GM21381 (cell line): ENCODE results near the gene CDYL.

Experiments
- ATAC-seq: cut with Tn5 transposase; IDR thresholded peaks from one replicate; pipeline ENCODE4 v1.9.1; 2021; ENCODE audit warnings: mild to moderate bottlenecking, moderate library complexity; ENCODE audit not compliant: unreplicated experiment

The CDYL gene

DNA sequence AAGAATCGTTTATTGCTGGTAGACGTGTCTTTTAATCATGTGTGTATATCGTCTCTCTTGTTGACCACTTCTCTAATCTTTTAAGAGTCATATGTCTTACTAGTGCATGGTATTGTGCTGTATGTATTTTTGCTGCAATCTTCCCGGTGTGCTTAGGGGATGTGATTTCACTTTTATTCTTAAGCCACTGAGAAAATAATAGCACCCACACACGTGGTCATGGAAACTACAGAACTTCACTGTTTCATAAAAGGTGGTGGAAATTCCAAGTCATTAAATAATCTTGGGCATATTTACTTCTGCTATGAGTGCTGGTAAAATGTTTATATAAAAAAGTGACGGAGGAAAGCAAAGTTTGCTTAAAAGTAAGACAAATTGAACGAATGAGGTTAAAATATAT lies 3.0 kb upstream of the CDYL start:
- ATAC-seq, result no peak

DNA sequence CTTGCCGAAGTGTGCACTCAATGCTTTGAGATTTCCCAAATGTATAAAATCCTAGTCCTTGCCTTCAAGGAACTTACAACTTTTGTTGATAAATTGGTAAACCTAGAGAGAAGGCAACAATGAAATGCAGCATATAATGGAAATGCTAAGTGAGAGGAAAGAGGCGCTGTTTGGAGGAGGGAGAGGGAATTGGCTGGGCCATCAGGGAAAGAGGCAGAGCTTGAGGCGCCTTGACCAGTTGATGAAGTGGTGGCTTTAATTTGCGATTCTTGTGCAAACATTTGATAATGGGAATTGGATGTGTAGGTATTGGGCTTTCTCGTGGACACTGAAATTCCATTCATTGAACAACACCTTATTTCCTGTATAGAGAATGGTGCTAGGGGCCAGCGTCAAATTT lies 1.9 kb upstream of the CDYL start:
- no peak for ATAC-seq

DNA sequence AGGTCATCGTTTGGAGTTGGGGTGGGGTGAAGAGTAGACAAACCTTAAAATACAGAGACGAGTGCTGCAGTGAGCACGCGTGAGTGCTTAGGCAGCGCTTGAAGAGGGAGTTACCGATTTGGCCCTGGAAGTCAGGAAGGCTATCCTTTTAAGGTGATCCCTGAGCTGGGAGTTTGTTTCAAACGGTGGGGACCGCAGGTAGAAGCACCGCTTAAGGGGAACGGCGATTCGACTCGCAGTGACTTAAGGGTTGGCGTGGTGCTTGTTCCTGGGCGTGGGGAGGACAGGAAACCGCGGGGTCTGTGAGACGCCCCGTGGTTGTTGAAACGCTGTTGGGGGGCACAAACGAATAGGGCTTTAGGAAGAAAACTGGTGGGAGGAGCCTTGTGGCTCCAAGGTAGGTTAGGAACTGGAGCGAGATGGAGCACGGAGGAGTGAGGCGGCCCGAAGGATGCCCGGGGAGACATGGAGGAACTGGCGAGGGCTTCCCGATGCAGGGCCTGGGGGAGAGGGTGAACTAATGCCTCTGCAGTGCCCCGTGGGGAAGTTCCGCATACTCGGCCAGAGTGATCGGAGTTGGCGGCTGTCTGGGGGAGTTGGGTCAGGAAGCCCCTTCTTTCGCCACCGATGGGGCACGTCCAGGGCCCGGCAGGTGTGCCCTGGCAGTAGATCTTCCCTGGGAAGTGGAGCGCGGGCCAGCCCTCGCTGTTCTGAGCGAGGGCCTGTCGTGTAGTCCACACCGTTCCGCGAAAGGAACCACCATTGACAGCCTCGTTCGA lies 1.3 kb upstream of the CDYL start:
- no peak for ATAC-seq

DNA sequence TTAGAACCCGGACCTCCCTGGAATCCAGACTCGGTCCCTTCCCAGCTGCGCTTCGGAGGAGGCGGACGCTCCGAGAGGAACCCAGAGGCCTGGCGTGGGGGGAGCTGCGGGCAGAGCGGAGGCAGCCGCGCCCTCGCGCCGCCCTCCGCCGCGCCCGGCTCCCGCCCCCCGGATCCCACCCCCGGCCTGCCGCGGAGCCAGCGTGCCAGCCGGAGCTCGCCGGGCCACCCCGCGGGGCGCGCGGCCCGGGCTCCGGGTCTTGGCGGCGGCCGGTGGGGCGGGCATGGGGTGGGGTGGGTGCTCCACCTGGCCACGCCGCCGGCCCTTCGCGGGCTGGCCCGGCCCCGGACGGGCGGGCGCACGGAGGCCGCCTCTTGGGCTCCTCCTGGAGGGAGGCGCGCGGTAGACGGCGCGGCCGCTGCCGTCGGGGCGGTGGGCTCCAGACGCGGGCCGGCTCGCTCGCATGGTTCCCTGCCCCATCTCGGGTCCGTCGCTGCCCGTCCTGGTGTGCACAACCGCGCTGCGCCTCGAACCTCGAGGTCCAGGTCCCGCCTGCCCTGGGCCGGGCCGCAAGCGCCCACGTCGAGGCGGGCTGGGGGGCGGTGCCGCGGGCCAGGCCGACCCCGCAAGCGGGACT lies 592 bp upstream of the CDYL start:
- peak; percentile 47 for ATAC-seq

DNA sequence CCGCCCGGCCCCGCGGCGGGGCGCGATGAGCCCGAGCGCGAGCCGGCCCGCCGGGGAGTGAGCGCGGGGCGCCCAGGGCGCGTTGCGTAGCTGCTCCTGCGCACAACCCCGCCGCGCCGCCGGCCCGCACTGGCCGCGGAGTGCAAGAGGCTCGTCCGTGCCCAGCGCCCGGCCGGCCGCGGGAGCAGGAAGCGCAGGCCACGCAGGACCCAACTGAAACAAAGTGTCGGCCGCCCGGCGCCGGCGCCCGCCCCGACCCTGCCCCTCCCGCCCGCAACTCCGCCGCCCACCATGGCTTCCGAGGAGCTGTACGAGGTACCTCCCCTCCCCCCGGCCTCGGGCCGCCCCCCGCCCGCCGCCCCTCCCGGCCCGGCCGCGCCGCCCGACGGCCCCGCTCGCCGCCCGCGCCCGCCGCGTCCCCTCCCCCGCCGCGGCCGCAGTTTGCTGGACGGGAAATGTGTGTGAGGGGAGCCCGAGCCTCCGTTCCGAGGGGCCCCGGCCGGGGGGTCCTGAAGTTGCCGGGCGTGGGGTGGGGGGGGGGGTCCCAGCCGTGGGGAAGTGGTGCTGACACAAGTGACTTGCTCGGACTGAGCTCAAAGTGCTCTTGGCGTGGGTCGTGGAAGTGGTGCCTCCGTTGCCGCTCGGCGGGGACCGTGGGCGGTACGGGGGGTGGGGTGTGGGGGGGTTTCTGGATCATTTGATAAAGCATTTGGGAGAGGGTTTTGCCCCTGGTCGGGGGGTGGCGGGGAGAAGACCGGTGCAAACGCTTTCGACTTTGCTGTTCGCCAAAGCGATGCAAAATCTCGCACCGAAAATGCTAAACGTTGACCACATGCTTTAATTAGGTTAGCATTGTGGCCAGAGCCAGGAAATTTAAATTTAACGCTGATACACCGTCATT lies 539 bp downstream of the CDYL start:
- ATAC-seq, result peak; percentile 19

DNA sequence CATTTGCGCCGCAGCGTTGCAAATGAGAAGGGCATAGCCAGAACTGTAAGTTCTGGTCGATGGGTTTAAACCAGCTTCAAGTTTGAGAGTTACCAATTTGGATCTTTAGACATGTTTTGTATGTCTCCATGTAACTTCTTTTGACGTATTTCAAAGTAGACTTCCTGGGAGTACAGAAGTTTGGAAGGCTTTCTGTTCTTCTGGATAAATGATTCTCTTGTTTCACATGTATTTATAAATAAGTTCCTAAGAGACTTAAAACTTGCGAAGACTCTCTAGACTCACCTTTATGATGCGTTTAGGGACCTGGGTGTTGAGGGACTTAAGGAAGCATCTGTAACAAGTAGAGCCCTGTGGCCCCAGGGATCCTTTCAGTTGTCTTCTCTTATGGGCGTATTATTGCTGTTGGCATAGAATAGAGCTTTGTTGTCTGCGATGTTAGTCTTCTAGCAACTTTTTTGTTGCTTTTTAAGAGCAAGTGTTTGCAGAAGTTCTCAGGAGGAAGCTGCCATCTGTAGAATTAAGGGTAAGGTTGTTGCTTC lies 1.3 kb downstream of the CDYL start:
- no peak for ATAC-seq

DNA sequence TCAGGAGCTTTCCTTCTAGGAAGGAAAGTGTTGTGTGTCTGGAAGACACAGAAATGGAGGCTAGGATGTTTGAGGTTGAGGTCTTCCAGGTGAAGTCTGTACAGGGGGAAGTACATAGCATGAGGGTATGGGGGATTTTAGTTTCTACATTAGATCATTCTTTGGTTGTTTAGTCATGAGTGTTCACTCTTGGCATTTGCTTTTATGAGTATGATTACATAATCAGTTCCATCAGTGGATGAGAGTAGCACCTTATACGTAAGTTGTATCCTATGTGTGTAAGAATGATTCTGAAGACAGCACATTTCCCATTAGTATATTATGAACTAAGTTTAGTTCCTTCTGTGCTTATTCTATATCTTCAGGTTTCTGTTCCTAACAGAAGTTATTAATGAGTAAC lies 1.9 kb downstream of the CDYL start:
- no peak for ATAC-seq

DNA sequence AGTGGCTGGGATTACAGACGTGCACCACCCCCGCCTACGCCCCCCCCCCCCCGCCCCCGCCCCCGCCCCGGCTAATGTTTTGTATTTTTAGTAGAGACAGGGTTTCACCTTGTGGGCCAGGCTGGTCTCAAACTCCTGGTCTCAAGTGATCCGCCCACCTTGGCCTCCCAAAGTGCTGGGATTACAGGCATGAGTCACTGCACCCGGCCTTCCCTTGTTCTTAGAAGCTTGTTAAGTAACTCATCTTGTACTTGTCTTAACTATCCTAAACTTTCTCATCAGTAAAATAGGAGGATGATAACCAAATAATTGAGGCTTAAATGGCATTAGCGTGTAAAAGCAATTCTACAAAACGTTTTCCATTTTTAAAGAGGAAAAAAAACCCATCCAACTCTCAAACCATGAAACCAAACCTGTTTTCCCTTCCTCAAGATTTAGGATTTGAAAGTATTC lies 4.2 kb downstream of the CDYL start:
- ATAC-seq, result no peak

DNA sequence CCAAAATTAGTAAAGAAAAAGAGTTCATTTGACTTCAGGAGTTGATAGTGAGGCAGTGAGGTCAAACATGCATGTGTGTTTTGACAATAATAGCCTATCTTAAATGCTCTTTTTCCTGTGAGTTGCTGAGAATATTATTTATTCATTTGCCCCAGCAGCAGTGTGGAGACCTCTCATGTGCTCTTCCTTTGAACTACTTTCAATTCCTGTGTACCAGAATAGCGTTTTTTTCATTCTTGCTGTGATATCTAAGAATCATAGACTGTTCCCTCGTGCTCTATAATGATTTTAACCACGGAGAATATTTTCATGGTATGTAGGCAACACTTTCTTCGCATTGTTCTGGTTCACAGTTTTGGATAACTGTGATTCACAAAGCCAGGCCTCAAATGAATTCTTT lies 5.2 kb downstream of the CDYL start:
- ATAC-seq, result no peak

DNA sequence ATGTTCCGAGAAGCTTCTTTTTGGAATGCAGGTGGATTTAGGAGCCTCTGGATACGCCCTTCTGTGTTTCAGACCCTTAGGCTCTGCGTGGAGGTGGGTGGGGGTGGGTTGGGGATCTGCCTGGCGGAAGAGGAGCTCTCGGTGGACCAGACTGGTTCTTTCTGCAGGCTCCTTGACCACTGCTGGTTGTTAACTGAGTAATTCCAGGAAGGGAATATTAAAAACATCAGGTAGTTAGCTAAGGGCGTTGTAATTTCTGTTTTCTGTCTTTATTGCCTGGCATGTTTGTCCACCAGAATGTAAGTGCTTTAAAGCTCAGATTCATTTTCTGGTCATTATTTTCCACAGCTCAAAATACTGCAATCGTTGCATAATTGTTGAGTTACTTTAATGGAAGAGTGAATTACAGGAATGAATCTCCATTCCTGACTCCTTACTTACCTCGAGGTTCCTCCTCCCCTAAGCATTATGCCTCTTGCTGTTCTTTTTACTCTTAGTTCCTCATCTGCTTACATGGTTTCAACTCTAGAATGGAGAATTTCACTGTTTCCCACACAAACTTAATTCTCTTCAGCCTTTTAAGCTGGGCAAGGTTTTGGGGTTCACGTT lies 5.9 kb downstream of the CDYL start:
- ATAC-seq, result no peak

DNA sequence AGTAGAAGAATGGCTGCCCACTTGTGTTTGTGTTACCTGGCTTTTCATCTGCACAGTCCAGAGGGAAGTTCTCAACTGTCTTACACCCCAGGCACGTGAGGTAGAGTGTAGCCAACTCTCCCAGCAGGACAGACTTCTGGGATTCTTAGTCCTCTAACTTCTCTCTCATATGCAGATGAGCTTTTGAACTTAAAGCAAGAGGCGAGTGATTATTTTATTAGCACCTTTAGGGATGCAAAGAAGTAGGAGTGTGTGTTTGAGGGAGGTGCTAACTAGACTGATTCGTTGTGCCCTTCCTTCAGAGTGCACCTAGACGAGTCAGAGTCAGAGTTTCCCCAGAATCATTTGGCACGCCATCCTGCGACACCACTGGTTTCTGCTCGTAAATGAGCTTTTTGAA lies 10.8 kb downstream of the CDYL start:
- ATAC-seq, result no peak

DNA sequence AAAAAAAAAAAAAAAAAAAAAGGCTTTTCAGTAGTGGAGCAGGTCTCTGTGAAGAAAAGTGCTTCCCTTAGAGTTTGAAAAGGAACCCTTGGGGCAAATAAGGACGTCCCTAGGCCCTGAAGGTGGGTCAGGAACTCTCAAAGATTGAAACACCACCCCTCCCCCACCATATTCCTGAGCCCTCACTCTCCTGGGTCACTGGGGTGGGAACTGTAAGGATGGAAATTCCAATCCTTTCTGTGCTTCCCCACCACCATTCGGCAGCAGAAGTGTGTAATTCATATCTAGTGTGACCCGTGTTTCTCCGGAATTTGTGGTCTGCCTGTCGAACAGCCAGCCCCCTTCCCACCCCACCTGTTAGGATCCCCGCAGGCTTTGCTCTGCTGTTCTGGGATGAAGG lies 12.3 kb downstream of the CDYL start:
- no peak for ATAC-seq

DNA sequence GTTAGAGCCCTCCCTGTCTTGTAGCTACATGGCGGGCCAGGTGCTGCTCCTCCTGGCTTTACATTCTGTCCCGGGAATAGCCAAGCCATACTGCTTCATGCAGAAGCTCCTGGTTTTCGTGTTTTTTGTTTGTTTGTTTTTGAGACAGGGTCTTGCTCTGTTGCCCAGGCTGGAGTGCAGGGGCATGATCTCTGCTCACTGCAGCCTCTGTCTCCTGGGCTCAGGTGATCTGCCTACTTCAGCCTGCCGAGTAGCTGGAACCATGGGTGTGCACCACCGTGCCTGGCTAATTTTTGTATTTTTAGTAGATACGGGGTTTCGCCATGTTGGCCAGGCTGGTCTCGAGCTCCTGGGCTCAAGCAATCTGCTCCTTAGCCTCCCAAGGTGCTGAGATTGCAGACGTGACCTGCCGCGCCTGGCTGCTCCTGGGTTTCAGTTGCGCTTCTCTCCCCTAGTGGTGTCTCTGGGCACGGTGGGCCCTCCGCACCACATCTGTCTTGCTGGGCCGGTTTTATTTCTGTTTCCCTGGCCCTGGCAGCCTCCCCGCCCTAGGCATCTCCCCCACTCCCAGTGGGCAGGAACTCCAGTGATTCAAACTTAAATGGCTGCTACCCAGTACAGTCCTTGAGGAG lies 12.9 kb downstream of the CDYL start:
- ATAC-seq, result peak; percentile 96

DNA sequence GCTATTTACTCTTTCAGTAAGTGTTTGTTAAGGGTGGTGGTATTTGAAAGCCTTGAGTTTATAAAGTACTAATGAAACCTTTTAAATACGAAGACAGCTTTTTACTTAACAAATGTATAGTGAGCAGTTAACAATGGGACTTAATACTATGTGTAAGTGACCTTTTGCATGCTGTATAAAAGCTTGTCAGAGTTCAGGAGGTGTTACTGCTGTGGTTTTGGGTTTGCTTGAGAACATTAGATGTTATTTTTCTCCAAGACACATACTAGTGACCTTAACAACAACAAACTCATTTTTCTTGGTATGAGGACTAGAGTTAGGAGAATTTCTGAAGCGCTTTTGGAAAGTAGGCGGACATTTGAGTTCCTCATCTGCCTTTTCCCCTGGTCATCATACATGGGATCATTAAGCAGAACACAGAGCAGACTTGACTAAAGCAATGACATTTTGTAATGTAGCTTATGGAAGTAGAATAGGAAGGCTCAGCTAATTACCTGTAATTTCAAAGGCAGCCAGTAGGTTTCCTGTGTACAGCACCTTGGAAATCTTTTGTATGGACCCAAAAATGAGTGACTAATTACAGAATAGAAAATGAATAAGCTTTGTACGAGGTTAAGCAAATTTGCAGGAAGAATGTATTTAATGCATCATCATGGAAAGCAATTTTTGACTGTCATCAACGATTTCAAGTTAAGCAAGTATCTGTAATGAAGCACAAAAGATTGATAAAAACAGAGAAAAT lies 14.1 kb downstream of the CDYL start:
- no peak for ATAC-seq

DNA sequence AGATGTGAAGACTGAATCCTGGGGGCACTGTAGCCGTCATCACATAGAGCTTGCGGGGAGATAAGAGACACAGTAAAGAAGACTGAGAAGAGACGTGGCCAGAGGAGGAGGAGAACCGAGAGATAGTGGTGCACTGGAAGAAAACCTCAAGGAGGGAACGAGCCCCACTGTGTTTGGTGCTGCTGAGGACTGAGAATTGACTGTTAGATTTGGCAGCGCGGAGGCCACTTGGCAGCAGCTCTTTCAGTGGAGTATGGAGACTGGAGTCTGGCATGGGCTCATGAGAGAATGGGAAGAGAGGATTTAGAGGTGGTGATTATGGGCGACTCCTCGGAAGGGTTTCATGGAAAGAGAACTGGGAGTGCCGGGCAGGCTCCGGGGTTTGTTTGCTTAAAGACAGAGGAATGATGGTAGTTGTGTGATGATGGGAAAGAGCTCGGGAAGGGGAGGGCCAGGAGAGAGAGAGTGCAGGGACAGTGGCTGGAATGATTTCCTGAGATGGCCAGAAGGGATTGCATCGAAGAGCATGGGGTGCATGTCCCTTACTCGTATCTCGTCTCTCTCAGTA lies 18.0 kb downstream of the CDYL start:
- no peak for ATAC-seq

DNA sequence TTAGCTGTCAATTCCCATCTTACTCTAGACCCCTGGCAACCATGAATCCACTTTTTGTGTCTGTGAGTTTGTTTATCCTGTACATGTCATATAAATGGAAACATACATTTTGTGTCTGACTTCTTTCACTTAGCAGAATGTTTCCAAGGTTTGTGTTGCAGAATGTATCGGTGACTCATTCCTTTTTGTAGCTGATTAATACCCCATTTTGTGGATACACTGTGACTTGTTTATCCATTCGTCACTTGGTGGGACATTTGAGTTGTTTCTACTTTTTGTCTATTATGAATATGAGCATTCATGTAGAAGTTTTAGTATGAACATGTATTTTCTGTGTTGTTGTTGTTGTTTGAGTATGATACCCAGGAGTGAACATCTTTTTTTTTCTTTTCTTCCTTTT lies 21.4 kb downstream of the CDYL start:
- ATAC-seq, result no peak

DNA sequence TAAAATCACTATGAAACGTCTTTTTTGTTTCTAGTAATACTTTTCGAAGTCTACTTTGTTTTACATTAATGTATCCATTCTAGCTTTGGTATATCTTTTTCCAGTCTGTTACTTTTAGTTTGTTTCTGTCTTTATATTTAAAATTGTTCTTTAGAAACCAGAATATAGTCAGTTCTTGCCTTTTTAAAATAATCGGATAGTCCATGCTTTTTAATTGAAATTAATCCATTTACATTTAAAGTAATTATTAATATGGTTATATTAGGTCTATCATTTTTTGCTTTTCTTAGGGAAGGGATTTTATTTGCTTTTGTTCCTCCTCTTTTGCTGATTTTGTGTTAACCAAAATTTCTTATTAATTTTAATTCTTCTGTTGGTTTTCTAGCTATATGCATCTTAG lies 23.7 kb downstream of the CDYL start:
- no peak for ATAC-seq

DNA sequence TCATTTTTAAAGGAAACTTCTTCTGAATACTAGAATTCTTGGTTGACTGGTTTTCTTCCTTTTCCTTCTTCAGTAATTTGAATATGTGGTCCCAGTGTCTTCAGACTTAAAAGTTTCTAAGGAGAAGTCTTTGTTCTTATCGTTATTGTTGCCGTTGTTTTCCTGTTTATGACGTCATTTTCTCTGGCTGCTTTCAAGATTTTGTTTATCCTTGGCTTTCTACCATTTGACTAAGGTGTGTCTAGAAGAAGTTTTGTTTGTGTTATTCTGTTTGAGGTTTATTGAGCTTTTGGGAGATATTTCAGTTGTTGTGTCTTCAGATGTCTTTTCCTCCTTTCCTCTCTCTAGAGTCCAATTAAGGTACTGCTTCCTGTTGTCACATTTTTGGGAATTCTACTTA lies 24.5 kb downstream of the CDYL start:
- ATAC-seq, result no peak

DNA sequence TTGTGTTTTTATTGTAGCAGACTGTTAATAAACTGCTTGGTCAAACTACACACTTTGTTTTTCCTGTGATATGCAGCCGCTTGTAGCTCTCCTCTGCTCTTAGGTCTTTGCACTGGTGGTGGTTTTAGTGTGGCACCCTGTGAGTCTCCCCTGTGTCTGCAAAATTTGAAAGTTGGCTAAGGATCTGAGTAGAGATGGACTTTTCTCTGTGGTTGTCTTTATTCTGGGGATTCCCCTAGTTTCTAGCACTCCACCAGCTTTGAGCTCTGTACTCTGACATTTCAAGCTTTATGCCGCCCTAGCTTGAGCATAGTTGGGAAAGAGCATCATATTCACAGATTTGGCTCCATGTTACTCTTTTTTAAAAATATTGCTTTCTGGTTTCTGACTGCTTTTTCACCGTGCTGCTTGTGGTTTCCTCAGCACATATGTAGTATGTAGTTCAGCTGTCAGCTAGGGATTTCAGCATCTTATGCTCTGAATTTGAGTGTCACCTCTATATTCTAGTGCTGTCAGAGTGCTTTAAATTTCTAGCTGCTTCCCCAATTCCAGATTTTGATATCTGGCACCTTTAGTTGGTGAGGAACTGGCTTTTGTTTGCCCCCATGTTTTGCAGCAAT lies 25.4 kb downstream of the CDYL start:
- peak; percentile 57 for ATAC-seq
